Activated CD4-positive, alpha-beta T cell treated with anti-CD3 and anti-CD28 coated beads, Interleukin-10, Interleukin-2, amounts not matched to agents 100 ng/mL and 50 ng/mL, durations not matched to agents 16 hours and 8 hours (primary cell): ENCODE results near the gene ZBTB7C.

ENCODE experiments used
- DNase-seq: peaks from one replicate; pipeline ENCODE4 v3.0.0-alpha.2; 2020

ZBTB7C gene

DNA sequence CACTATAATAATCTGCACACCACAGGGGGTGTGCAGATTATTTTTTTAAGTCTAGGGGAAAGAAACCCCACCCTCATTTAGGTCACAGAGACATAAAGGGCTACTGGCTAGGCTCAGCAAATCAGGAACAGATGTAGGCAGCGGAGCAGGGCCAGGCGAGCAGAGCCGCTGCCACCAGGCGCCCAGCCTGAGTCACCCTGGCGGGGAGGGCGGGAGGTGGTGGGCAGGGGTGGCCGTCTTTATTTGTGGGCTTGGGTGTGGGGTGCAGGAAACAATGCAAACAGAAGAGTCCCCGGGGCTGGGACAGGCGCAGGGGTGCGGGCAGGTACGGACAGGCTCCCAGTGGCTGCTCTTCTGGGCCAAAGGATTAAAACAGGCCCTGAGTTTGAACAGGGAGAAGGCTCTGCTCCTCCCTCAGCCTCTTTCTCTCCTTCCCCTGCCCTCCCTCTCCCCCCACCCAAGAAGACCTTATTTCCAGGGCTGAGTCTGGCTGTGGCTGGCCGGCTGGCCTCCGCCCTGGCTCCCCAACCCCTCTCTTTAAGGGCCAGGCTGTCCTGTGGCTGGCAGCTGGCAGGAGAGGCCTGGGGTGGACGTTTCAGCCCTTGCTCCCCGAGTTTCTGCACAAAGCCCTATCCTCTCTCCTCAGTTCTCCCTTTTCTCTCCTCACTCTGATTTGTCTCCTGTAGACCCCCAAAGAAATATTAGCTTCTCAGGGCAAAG is 335.8 kb downstream of the ZBTB7C start:
- DNase-seq = no peak

DNA sequence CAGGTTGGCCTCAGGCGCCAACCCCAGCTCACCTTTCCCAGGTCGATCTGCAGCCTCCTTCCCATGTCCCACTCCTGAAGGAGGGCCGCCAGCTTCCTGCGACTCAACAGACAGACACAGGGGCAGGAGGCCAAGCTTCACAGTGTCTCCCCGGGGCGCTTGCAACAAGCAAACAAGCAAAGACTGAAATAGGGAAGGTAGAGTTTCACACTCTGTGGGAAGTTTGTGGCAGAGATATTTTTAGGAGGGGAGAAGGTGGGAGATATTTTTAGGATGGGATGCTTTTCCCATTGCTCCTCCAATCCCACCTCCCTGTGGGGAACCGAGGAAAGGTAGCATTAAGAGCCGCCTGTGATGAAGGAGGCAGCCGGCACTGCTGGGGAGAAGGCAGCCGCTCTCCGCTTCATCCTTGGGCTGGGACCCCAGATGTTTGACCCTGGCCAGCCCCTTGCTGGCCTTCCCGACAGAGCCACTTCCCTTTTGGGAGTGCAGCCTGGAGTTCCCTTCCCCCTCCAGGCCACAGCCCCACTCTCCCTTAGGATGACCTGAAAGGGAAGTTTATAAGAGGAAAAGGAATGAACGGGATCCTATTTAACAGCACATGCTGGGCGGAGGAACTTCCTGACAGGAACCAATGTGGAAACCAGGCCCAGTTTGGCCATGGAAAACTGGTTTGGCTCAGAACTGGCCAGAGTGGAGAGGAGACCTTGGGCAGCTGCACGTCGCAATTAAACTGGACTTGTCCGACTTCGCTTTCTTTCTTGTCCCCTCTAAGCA is 336.6 kb downstream of the ZBTB7C start:
- no peak for DNase-seq

DNA sequence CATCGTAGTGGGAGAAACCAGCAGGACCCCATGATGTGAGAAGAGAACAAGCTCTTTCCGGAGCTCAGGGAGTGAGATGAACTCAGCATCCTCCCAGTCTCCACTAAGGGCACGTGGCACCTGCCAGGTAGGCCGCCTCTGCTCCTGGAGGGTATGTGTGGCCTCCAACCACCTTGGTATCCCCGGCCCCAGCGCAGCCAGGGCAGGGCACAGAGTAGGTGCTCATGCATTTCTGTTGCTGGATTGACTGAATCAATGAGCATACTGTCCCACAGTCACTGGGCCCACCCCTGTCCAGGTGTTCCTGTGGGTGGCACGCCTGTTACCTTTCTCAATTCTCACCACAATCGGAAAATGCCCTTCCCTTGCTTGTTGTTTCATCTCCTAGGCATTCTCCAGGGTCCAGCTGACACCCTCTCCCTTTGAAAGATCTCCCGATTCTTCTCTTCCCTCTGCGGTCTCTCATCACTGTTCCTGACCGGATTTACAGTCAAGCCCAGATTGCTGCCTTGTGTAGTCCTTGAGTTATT is 340.2 kb downstream of the ZBTB7C start:
- DNase-seq = no peak

DNA sequence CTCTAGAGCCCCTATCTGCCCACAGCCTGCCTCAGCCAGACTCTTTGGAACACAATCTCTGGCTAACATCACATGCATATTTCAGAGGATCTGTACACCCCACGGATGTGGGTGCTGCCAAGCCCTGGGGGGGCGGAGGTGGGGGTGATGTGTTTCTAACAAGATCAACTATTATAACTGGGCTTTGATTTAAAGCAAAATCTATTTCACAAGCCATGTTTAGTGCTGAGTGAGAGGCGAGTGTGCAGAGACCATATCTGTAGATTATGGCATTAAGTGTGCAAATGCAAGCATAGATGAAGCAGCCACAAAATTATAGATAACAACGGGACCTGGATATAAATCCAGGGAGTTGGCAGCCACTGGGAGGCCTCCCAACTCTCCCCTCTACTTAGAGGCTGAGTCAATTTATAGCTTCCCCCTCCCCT is 342.9 kb downstream of the ZBTB7C start:
- DNase-seq = no peak

DNA sequence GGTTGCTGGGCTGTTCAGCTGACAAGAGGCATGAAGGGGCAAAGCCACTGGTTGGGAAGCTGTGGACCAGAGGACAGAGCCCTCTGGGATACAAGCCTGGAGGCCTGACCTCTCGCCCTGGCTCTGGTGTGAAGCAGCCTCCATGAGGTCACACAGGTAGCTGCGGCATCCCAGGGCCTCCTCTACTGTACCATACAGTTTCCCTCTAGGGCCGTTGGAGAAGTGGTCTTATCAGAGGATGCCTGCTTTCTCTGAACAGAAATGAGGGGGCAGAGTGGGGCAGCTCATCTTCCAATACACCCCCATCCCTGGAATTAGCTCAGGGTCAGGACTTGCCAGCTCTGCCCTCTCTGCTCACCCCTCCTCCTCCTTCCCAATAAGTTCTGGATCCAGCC is 343.6 kb downstream of the ZBTB7C start:
- no peak for DNase-seq

DNA sequence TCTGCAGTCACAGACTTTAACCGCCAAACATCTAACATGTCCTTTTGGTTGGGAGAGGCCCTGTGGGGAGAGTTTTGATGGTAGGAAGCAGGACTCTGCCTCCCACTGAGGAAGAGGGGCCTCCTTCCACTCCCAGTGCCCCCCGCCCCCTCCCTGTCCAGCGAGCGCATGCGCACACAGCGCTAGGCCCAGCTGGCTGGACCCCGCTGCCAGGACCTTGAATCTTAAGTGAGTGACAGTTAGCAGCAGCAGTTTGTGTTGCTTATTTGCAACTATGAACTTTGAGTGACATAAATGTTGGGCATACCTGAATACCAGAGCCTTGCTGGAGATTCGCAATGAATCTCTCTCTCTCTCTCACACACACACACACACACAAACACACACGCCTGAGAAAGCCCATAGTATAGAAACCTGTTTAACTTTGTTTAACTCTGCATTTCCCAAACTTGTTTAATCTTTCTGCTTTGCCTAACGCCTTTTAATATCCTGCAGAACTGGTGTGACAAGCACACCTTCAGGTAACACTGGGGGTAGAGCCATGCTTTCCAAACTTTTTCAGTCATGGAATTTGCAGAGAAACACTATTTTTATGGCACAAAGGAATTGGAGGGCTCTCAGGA is 344.1 kb downstream of the ZBTB7C start:
- DNase-seq = no peak

DNA sequence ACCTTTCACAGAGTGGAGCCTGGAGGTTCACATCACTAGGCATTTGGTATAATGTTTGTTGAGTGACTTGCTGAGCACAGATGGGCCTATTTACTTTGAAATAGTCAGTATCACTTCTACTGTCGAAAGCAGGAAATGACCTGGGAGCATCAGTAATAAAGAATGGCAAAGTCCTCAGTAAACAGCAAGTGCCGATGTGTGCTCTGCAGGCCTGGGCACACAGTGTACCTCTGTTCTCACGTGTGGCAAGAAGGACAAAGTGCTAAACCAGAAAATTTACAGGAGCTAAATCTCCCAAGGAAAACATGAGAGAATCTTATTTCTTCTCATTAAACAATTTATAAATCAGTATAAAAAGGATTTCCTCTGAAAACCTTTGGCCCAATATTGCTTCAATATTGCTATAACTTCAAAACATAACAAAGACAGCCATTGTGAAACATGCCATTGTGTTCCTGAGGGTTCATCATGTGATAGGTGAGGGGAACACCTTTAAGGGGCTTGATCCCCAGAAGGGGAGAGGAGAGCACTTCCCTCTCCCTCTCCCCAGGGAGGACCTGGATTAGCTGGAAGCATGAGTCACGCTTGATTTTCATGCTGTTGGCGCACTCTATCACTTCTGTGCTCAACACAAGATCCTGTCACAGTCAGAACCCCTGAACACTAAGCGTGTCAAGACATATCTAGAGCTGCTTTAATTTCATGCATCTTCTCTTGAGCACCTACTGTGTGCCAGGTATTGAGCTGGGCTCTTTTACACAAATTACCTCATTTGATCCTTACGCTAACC is 347.2 kb downstream of the ZBTB7C start:
- no peak for DNase-seq

DNA sequence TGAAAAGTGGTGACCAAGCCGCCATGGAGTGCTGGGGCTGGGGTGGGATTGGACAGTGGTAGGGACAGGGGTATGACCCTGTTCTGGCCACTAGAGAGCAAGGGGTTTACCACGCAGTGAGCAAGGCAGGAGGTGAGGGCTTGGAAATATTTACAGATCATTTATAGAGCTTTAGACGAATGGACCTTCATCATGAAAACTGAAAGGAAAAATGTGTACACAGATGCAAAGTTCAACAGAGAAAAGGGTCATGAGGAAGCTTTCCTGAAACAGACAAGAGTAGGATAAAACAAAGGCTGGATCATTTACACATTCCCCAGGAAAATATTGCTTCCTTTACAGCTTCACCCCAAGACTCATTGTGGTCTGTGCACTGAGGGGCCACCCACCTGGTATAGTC is 348.2 kb downstream of the ZBTB7C start:
- DNase-seq = no peak

DNA sequence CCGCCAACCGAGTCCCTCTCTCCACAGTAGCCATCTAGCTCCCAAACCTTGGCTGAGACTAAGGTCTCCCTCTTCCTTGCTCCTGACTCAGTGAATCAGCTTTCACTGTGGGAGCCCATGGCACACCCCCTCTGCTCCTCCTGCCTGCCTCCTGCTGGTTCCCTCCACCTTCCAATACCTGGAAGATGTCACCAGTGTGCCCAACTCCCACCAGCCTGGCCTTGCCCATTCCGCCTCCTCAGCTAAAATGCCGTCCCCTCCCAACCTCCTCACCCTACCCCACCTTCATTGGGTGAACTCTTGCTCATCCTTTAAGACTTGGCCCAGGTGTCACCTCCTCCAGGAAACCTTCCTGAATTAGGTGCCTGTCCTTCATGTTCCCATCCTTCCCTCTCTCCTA is 348.8 kb downstream of the ZBTB7C start:
- DNase-seq = no peak

DNA sequence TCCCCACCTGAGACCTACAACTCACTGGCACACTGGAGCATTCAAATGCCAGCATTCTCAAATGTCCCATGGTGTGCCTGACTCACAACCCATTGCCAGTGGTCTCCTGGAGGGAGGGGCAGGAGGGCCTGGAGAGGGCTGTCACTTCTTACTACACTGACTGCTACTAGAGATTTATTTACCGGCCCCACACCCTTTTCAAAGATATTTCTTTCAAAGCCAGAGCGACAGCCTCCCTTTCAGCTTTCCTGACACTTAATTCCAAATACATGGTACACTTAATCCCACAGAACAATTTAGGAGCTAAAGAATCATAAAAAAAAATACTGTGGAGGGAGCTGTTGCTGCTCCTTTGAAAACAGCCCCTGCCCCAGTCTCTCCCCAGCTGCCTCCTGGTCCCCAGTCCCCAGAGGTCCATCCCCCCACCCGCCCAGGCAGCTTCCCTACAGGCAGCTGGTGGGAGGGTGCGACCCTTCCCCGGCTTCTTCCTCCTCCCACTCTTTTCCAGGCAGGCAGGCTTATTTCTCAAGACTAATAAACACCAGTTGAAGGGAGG is 349.6 kb downstream of the ZBTB7C start:
- DNase-seq = no peak

DNA sequence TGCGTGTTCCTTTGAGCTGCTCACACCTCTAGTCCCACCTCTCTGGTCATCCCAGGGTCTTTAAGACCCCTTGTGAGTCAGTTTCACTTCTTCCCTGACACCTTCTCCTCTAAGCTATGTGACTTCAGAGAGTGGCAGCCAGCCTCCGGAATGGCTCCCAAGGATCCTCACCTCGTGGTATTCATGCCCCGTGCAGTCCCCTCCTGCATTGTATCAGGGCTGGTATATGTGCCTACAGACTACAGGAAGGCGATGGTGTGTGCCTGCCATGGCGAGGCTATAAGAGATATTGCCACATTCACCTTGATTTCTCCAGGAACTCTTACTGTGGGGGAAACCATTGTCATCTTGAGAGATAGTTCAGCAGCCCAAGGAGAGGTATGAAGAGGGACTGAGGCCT is 350.7 kb downstream of the ZBTB7C start:
- DNase-seq = no peak

DNA sequence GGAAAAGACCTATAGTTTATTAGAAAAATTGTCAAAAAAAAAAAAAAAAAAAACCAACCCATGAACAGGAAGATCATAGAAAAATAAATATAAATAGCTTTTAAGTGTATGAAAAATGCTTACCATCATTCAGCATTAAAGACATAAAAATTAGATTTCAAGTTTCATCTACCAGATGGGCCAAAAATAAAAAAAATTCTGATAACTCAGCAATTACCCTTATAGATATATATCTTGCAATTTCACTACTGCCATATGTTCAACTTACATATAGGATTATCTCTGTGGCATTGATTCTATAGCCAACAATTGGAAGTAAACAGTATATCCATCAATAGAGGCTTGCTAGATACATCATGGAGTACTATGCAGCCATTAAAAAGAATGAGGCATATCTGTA is 352.2 kb downstream of the ZBTB7C start:
- no peak for DNase-seq

DNA sequence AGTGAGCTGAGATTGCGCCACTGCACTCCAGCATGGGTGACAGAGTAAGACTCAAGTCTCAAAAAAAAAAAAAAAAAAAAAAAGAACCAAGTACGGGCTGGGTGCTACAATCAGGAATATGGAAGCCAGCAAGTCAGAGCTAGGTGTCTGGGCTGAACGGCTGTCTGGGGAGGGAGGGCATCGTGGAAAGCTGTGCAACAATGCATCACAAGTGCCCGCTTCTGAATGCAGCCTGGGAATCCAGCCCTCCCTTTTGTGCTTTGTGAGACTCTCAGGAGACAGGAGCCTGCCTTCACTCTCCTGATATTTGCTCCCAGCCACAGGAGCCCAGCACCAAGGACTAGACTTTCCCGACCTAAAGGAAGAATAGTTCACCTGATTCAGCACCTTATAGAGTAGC is 353.8 kb downstream of the ZBTB7C start:
- no peak for DNase-seq

DNA sequence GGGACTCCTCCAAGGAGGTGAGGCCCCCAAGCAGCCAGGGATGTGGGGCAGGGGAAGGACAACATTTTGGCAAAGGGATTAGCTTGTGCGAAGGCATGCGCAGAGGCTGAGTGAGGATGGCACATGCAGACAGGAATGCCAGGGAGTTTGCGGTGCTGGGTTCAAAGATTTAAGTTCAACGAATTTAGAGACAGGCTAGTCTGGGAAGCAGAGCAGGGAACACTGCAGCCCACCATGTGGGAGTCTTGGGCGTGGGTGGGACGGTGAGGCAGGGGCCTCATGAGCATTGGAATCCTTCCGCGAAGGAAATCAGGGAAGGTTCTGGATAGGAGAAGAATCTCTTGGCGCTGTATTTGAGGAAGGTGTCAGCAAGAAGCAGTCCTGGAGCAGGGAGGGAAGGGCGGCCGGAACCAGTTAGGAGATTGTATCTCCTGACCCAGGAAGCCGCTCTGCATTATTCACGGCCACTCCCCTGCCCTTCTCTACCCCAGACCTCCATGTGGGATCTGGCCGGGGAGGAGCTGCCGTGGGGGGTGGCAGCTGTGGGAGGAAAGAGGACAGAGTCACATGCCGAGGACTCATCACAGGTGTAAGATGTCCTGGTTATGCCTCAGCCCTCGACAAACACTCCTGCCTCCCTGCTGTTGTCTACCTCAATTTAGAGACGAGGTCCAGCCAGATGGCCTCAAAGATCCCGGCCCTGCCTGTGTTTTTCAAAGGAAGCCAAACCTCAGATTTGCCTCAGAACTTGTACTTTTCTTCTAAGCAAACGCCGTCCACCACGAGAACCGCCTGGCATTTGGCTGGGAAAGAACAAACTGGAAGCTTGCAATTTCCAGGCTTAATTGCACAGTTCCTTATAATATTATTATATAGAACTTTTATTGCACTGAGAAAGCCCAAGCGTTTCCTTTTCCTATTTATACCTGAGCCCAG is 355.0 kb downstream of the ZBTB7C start:
- no peak for DNase-seq

DNA sequence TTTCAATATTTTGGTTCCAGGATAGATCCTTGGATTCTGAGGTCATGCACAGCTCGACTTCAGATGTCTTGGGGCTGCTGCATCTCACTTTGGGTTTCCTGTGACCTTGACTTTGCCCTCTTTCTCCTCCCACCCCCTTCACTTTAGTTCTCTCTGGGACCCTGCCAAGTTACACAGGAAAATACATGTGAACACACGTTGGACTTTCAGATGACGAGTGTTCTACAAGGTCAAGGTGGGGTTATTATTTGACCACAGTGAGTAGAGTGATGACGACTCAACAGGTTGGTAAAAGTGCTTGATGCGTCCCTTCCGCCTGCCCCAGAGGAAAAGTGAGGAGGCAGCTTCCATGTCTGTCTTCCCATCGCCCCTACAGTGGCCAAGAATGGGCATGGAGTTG is 356.3 kb downstream of the ZBTB7C start:
- no peak for DNase-seq

DNA sequence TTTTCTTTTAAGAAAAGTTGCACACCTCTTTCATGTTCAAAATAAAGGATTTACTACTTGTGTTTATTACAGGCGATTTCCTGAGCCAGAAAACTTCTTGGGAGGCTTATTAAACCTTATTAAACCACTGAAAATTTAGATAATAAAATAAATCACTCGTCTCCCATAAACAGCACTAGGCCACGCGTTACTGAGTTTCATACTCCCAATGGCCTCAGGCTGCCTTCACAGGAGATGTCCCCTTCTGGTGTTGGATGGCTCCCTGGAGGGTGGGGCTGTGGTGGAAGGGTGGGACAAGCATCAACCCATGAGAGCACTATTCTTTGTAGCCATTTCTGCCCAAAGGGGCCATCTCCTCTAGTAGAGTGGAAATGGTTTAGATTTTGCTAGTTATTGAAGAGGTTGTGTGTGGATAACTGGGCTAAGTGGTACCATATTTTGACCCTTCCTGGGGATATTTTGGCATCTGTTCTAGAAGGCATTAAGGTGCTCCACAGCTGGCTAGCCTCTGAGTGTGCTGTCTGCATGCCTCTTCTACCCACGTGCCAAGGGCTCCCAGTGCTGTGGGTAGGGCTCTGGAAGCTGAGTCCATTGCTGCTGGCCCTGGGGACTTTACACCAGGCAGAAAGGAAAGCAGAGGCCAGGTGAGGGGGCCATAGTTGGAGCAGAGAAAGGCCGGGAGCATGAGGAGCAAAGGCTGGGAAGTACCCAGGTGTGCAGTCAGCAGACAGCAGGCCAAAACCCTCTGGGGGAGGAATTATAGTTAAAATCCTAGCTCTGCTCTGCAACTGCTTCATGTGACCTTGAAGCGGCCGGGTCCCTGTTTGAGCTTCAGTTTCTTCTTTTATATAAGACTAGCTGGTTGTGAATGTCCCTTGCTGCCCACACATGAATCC is 357.0 kb downstream of the ZBTB7C start:
- DNase-seq = no peak

DNA sequence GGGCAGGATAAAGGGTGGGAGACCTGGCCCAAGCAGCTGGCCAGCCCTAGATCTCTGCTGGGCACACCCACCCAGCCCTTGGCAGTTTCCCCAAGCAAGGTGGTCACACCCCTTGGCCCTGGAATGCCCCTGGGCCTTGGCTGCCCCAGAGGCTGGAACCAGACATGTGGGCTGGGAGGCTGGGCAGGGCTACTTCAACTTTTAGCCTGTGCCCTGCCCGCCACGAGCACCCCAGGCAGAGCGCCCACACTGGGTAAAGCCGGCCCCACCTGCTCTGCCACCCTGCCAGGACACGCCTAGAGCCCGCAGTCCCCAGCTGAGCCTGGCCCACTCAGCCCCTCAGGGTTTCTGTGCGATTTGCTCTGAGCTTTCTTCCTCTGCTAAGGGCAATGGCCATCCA is 359.0 kb downstream of the ZBTB7C start:
- DNase-seq = no peak

DNA sequence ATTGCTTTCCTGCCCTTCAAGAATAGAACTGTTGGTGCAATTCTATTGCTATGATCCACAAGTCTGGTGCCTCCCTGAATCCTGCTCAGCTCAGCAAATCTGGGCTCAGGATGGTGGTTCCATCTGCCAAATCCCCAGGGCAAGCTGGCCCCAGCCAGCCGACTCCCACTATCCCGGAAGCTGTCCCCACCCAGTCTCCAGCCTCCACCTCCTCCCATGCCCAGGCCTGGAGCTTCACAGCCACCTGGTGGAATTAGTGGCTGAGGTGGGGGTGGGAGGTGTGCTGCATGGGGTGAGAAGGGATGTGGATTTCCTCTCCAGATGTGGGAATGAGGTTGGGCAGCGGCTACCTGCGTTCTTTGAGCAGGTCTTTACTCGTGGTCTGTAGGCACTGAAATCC is 359.4 kb downstream of the ZBTB7C start:
- no peak for DNase-seq

DNA sequence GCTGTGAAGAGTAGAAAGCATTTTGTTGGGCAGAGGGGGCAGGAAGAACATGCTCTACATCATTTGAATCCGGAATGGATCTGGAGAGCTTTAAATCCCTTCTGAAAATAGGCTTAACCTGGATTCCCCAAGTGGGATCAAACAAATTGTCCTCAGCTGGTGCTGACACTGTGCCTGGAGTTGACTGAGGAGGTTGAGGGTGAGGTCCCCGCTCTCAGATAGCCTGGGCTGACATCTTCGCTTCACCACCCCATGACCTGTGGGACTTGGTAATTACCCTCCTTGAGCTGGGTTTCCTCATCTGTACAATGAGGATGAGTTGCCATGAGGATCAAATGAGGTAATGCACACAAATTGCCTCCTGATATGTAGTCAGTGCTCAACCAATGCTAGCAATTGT is 360.9 kb downstream of the ZBTB7C start:
- DNase-seq = no peak

DNA sequence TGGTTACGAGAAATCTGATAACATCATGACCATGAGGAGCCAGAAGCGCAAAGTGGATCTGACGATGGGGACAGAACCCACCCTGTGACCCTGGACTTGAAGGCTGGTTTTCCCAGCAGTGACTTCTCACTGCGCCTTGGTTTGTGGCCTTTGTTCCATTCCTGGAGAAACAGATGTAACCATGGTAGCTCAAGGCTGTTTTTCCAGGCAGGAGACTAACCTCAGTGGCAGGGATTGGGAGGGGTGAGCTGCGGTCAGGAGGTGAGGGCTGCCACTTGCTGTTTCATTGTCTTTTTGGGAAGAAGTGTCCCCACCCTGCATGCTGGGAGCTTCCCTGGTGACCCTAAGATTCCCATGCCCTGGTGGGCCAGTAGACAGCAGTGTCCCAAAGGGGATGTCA is 362.3 kb downstream of the ZBTB7C start:
- no peak for DNase-seq

DNA sequence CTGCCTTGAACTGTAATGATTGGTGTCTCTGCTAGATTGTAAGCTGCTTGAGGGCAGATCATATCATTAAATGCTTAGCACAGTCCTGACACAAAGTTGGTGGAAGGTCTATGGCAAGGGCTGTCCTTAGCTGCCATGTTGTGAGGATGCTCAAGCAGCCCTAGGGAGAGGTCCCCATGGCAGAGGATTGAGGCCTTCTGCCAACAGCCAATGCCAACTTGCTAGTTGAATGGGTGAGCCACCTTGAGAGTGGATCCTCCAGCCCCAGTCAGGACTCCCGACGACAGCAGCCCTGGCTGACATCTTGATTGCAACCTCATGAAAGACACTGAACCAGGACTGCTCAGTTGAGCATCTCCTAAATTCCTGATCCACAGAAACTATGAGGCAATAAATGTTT is 363.4 kb downstream of the ZBTB7C start:
- no peak for DNase-seq
